Measurements from ENCODE around the gene MALT1.

MALT1 gene

DNA sequence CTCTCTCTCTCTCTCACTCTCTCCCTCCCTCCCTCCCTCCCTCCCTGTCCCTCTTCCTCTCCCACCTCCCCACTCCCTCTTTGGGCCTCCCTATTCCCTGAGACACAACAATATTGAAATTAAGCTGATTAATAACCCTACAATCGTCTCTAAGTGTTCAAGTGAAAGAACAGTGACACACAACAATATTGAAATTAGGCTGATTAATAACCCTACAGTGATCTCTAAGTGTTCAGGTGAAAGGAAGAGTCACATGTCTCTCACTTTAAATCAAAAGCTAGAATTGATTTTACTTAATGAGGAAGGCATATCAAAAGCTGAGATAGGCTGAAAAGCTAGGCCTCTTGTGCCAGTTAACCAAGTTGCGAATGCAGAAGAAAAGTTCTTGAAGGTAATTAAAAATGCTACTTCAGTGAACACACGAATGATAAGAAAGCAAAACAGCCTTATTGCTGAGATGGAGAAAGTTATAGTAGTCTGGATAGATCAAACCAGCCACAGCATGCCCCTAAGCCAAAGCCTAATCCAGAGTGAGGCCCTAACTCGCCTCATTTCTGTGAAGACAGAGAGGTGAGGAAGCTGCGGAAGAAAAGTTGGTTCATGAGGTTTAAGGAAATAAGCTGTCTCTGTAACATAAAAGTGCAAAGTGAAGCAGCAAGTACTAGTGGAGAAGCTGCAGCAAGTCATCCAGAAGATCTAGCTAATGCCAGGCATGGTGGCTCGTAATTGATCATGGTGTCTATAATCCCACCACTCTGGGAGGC lies 21.3 kb downstream of the MALT1 start:
- H3K36me3 ChIP-seq (replicated peaks; ENCODE audit: insufficient read depth, low read length), result peaks cover 10% of the 10 kb centered on the region; the same call in 1 of the 2 replicates
- no peak for DNase-seq
- TF ChIP-seq EZH2phosphoT487 (IDR thresholded peaks at IDR 0.05; ENCODE audit: low read length) (no peak), EZH2 (optimal IDR thresholded peaks at IDR 0.05; ENCODE audit: low read depth, low read length) (no peak)
- TF ChIP-seq, protein P1, sequence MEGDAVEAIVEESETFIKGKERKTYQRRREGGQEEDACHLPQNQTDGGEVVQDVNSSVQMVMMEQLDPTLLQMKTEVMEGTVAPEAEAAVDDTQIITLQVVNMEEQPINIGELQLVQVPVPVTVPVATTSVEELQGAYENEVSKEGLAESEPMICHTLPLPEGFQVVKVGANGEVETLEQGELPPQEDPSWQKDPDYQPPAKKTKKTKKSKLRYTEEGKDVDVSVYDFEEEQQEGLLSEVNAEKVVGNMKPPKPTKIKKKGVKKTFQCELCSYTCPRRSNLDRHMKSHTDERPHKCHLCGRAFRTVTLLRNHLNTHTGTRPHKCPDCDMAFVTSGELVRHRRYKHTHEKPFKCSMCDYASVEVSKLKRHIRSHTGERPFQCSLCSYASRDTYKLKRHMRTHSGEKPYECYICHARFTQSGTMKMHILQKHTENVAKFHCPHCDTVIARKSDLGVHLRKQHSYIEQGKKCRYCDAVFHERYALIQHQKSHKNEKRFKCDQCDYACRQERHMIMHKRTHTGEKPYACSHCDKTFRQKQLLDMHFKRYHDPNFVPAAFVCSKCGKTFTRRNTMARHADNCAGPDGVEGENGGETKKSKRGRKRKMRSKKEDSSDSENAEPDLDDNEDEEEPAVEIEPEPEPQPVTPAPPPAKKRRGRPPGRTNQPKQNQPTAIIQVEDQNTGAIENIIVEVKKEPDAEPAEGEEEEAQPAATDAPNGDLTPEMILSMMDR (IDR thresholded peaks at IDR 0.05; ENCODE audit: low read length), result no peak
- H3K4me3 ChIP-seq (ENCODE audit: low read length), result no peak overlapping the region
- peaks cover 89% of the 10 kb centered on the region for H3K79me2 ChIP-seq (ENCODE audit: low read length)
- no peaks in the 10 kb centered on the region for H3K27me3 ChIP-seq (replicated peaks; ENCODE audit: insufficient read depth, low read length)
- no peaks in the 10 kb centered on the region for H3F3A ChIP-seq (ENCODE audit: insufficient read depth, low read length)
- no peaks in the 10 kb centered on the region; the same call in 1 of the 2 replicates for H4K20me1 ChIP-seq (ENCODE audit: insufficient read depth, low read length)
- no peaks in the 10 kb centered on the region for H3K9me2 ChIP-seq (replicated peaks; ENCODE audit: insufficient read depth, low read length)
- no peak overlapping the region for H3K4me2 ChIP-seq (ENCODE audit: low read depth, low read length)
- no peak overlapping the region for H3K27ac ChIP-seq (ENCODE audit: low read length)
- no peak overlapping the region for H3K9ac ChIP-seq (ENCODE audit: low read length)
- H3K9me3 ChIP-seq (replicated peaks; ENCODE audit: insufficient read depth, low read length), result no peaks in the 10 kb centered on the region
- H2AFZ ChIP-seq (ENCODE audit: low read length), result no peak overlapping the region
- H3K4me1 ChIP-seq (ENCODE audit: low read length), result no peaks in the 10 kb centered on the region

DNA sequence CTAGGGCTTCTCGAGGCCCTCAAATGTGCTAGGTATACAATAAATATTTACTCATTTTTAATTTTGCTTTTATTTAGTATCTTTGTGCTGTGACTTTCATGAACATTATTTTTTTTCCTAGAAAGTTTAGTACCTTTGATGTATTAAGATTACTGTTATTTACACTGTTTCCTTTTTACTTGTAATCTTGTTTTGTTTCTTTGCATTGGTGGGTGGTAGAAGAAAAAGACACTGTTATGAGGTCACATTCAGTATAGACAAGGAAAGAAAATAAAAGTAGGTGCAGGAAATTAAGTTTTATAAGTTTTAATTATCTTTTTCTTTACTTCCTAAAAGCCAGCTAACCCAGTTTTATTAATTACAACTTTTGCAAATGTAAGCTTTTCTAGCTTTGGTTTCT lies 23.0 kb downstream of the MALT1 start:
- no peaks in the 10 kb centered on the region for H3K4me1 ChIP-seq (ENCODE audit: low read length)
- no peak overlapping the region for H2AFZ ChIP-seq (ENCODE audit: low read length)
- H3K4me2 ChIP-seq (ENCODE audit: low read depth, low read length), result no peak overlapping the region
- H3K4me3 ChIP-seq (ENCODE audit: low read length), result no peak overlapping the region
- H3K36me3 ChIP-seq (replicated peaks; ENCODE audit: insufficient read depth, low read length), result peaks cover 11% of the 10 kb centered on the region; the same call in 1 of the 2 replicates
- peaks cover 84% of the 10 kb centered on the region for H3K79me2 ChIP-seq (ENCODE audit: low read length)
- H3K9me3 ChIP-seq (replicated peaks; ENCODE audit: insufficient read depth, low read length), result no peaks in the 10 kb centered on the region
- H4K20me1 ChIP-seq (ENCODE audit: insufficient read depth, low read length), result no peaks in the 10 kb centered on the region; the same call in 1 of the 2 replicates
- no peaks in the 10 kb centered on the region for H3K9me2 ChIP-seq (replicated peaks; ENCODE audit: insufficient read depth, low read length)
- TF ChIP-seq, protein P1 (IDR thresholded peaks at IDR 0.05; ENCODE audit: low read length), result no peak
- no peak for TF ChIP-seq EZH2 (optimal IDR thresholded peaks at IDR 0.05; ENCODE audit: low read depth, low read length)
- TF ChIP-seq EZH2phosphoT487 (IDR thresholded peaks at IDR 0.05; ENCODE audit: low read length), result no peak
- H3K9ac ChIP-seq (ENCODE audit: low read length), result no peak overlapping the region
- DNase-seq, result no peak
- H3F3A ChIP-seq (ENCODE audit: insufficient read depth, low read length), result no peaks in the 10 kb centered on the region
- H3K27ac ChIP-seq (ENCODE audit: low read length), result no peak overlapping the region
- H3K27me3 ChIP-seq (replicated peaks; ENCODE audit: insufficient read depth, low read length), result no peaks in the 10 kb centered on the region

- Histone ChIP-seq H3K79me2 (ENCODE audit: low read length) (peaks cover 84% of the 10 kb centered on the region), H3K27ac (ENCODE audit: low read length) (no peak overlapping the region), H4K20me1 (ENCODE audit: insufficient read depth, low read length) (no peaks in the 10 kb centered on the region; the same call in 1 of the 2 replicates), H3F3A (ENCODE audit: insufficient read depth, low read length) (no peaks in the 10 kb centered on the region), H3K9ac (ENCODE audit: low read length) (no peak overlapping the region), H2AFZ (ENCODE audit: low read length) (no peak overlapping the region), H3K4me2 (ENCODE audit: low read depth, low read length) (no peak overlapping the region), H3K9me3 (replicated peaks; ENCODE audit: insufficient read depth, low read length) (no peaks in the 10 kb centered on the region), H3K4me3 (ENCODE audit: low read length) (no peak overlapping the region), H3K36me3 (replicated peaks; ENCODE audit: insufficient read depth, low read length) (peaks cover 11% of the 10 kb centered on the region; the same call in 1 of the 2 replicates), H3K4me1 (ENCODE audit: low read length) (no peaks in the 10 kb centered on the region), H3K27me3 (replicated peaks; ENCODE audit: insufficient read depth, low read length) (no peaks in the 10 kb centered on the region), H3K9me2 (replicated peaks; ENCODE audit: insufficient read depth, low read length) (no peaks in the 10 kb centered on the region)
- TF ChIP-seq, protein P1 (IDR thresholded peaks at IDR 0.05; ENCODE audit: low read length), result no peak
- TF ChIP-seq EZH2phosphoT487 (IDR thresholded peaks at IDR 0.05; ENCODE audit: low read length) (no peak), EZH2 (optimal IDR thresholded peaks at IDR 0.05; ENCODE audit: low read depth, low read length) (no peak)
- DNase-seq, result no peak
Measured at GRCh38 chr18:58694720-58695468, 23.6 kb downstream of the MALT1 start.
